Ovary (tissue), 3 donors: ENCODE data around the gene SLC36A2.

Source experiments
- EP300 ChIP-seq: sonication (generic); formaldehyde crosslinking; IDR thresholded peaks from one replicate; pipeline ENCODE4 v1.6.1; 2017; ENCODE audit warnings: antibody characterized with exemption
- POLR2A ChIP-seq: fragments of 450-650 bp; IDR thresholded peaks from one replicate; pipeline ENCODE4 v1.6.1; 2017; ENCODE audit warnings: antibody characterized with exemption, mild to moderate bottlenecking, moderate library complexity
- TF ChIP-seq, protein P1 (sequence below), 3 donors: fragments of 450-650 bp in 2 of 3; fragments of 200-600 bp in 1 of 3; IDR thresholded peaks; one replicate each; pipeline versions ENCODE4 v1.5.1 to v1.8.0; 2016 to 2022; ENCODE audit warnings: antibody characterized with exemption in 3 of 3, mild to moderate bottlenecking in 1 of 3
- donor health status: DM: no; HTN: no; CAD: no.

DNA sequence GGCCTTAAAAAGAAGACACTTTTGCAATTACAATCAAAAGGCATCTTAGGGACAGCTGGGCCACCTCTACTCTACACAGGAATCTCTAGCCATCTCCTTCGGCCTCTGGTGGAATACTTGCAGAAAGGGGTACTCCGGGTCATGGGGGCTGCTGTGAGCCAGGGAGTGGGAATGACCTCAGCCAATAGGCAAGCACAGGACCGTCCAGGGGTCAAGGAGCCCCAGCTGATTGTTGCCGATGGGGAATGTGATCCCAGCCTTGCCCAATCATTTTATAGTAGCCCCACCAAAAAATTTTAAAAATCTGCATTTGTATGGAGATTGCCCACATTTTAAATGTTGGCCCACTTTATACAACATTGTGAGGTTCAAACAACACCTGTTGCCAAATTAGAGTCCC lies 26.9 kb downstream of the SLC36A2 start:
- TF ChIP-seq, protein P1, sequence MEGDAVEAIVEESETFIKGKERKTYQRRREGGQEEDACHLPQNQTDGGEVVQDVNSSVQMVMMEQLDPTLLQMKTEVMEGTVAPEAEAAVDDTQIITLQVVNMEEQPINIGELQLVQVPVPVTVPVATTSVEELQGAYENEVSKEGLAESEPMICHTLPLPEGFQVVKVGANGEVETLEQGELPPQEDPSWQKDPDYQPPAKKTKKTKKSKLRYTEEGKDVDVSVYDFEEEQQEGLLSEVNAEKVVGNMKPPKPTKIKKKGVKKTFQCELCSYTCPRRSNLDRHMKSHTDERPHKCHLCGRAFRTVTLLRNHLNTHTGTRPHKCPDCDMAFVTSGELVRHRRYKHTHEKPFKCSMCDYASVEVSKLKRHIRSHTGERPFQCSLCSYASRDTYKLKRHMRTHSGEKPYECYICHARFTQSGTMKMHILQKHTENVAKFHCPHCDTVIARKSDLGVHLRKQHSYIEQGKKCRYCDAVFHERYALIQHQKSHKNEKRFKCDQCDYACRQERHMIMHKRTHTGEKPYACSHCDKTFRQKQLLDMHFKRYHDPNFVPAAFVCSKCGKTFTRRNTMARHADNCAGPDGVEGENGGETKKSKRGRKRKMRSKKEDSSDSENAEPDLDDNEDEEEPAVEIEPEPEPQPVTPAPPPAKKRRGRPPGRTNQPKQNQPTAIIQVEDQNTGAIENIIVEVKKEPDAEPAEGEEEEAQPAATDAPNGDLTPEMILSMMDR (IDR thresholded peaks at IDR 0.05), result no peak
- TF ChIP-seq EP300, result no peak
- no peak for TF ChIP-seq POLR2A
